Skeletal muscle satellite cell (primary cell): Measurements from ENCODE around the gene SNX8. TPM values are rescaled to one million over a fixed set of nuclear protein-coding genes. Genes with fewer than 3 reads are reported as not detected.

ENCODE experiments used
- H3K27me3 ChIP-seq: 2 replicates; pipeline ENCODE4 v1.7.0; 2013; ENCODE audit warnings: low read length; ENCODE audit not compliant: control insufficient read depth, insufficient read depth
- H3K36me3 ChIP-seq: 2 replicates; pipeline ENCODE4 v1.7.0; 2013; ENCODE audit warnings: mild to moderate bottlenecking, control low read depth, low read length; ENCODE audit not compliant: insufficient read depth
- H3K4me1 ChIP-seq: 2 replicates; pipeline ENCODE4 v1.7.0; 2013; ENCODE audit warnings: low read length; ENCODE audit not compliant: control insufficient read depth, insufficient read depth
- H3K4me2 ChIP-seq: 2 replicates; pipeline ENCODE4 v1.7.0; 2013; ENCODE audit warnings: mild to moderate bottlenecking, low read length
- H3K4me3 ChIP-seq: 2 replicates; pipeline ENCODE4 v1.7.0; 2013; ENCODE audit warnings: low read length
- H3K9ac ChIP-seq: 2 replicates; pipeline ENCODE4 v1.7.0; 2013; ENCODE audit warnings: mild to moderate bottlenecking, low read depth, low read length, moderate library complexity
- H3K9me3 ChIP-seq: replicated peaks from 2 replicates; pipeline ENCODE4 v1.7.0; 2013; ENCODE audit warnings: mild to moderate bottlenecking, control low read depth, low read length
- total RNA-seq: library from RNA; depleted of rRNA; stranded (reverse); fragments of >200 nt; gene quantifications from 2 replicates; pipeline ENCODE4 v1.2.3, GENCODE V29; 2012; rRNA removed

The SNX8 gene
- 18.5 and 20.8 TPM in 2 replicates for total RNA-seq

- peaks cover 5% of the 10 kb centered on the region for H3K4me1 ChIP-seq
- H3K4me2 ChIP-seq = peak within 1 kb of the TSS; percentile 86
- peak within 1 kb of the TSS; percentile 86 for H3K4me3 ChIP-seq
- no peaks in the 10 kb centered on the region for H3K27me3 ChIP-seq
- H3K9ac ChIP-seq = peak within 1 kb of the TSS; percentile 87
- H3K36me3 ChIP-seq = no peaks in the 10 kb centered on the region
- H3K9me3 ChIP-seq = no peaks in the 10 kb centered on the region
Measured at GRCh38 chr7:2314209-2314955, at the start of gene SNX8. TSS of gene SNX8 (minus strand) at chr7:2314441. CDS start at chr7:2314421, 20 bp downstream.

- Histone ChIP-seq H3K4me1 (peaks cover 7% of the 10 kb centered on the region), H3K9me3 (no peaks in the 10 kb centered on the region), H3K4me3 (no peak overlapping the region), H3K36me3 (peaks cover 88% of the 10 kb centered on the region), H3K27me3 (no peaks in the 10 kb centered on the region), H3K9ac (no peak overlapping the region), H3K4me2 (no peak overlapping the region)
Measured at GRCh38 chr7:2362385-2363088, 48.3 kb upstream of the SNX8 start.

- H3K36me3 ChIP-seq = peaks cover 85% of the 10 kb centered on the region
- peaks cover 16% of the 10 kb centered on the region for H3K4me1 ChIP-seq
- H3K9me3 ChIP-seq = no peaks in the 10 kb centered on the region
- no peak overlapping the region for H3K4me3 ChIP-seq
- H3K27me3 ChIP-seq = no peaks in the 10 kb centered on the region
- no peak overlapping the region for H3K4me2 ChIP-seq
- H3K9ac ChIP-seq = no peak overlapping the region
Measured at GRCh38 chr7:2360796-2361195, 46.6 kb upstream of the SNX8 start.

GRCh38 chr7:2359610-2360009, 45.4 kb upstream of the SNX8 start:
- Histone ChIP-seq H3K4me1 (peaks cover 16% of the 10 kb centered on the region), H3K36me3 (peaks cover 75% of the 10 kb centered on the region), H3K9ac (no peak overlapping the region), H3K9me3 (no peaks in the 10 kb centered on the region), H3K4me3 (no peak overlapping the region), H3K27me3 (no peaks in the 10 kb centered on the region), H3K4me2 (no peak overlapping the region)

- H3K9ac ChIP-seq = no peak overlapping the region
- H3K9me3 ChIP-seq = no peaks in the 10 kb centered on the region
- H3K27me3 ChIP-seq = no peaks in the 10 kb centered on the region
- no peak overlapping the region for H3K4me2 ChIP-seq
- H3K4me3 ChIP-seq = no peak overlapping the region
- H3K4me1 ChIP-seq = peaks cover 16% of the 10 kb centered on the region
- peaks cover 70% of the 10 kb centered on the region for H3K36me3 ChIP-seq
Measured at GRCh38 chr7:2358968-2359527, 44.8 kb upstream of the SNX8 start.

GRCh38 chr7:2357571-2357970, 43.3 kb upstream of the SNX8 start:
- peak overlapping the region; percentile 88 for H3K4me2 ChIP-seq
- no peaks in the 10 kb centered on the region for H3K9me3 ChIP-seq
- H3K4me3 ChIP-seq = no peak overlapping the region
- H3K36me3 ChIP-seq = peaks cover 57% of the 10 kb centered on the region
- H3K9ac ChIP-seq = no peak overlapping the region
- H3K4me1 ChIP-seq = peaks cover 22% of the 10 kb centered on the region
- H3K27me3 ChIP-seq = no peaks in the 10 kb centered on the region

GRCh38 chr7:2357165-2357564, 42.9 kb upstream of the SNX8 start:
- H3K27me3 ChIP-seq = no peaks in the 10 kb centered on the region
- H3K4me2 ChIP-seq = peak overlapping the region; percentile 88
- H3K9ac ChIP-seq = no peak overlapping the region

GRCh38 chr7:2355705-2356008, 41.4 kb upstream of the SNX8 start:
- peaks cover 42% of the 10 kb centered on the region for H3K36me3 ChIP-seq
- peaks cover 22% of the 10 kb centered on the region for H3K4me1 ChIP-seq
- no peaks in the 10 kb centered on the region for H3K9me3 ChIP-seq
- peak overlapping the region; percentile 98 for H3K9ac ChIP-seq
- H3K4me3 ChIP-seq = peak overlapping the region; percentile 98
- no peaks in the 10 kb centered on the region for H3K27me3 ChIP-seq
- H3K4me2 ChIP-seq = peak overlapping the region; percentile 88

More at GRCh38 chr7:2357165-2357564, 42.9 kb upstream of the SNX8 start:
- Histone ChIP-seq H3K4me3 (peak overlapping the region; percentile 9), H3K9me3 (no peaks in the 10 kb centered on the region), H3K4me1 (peaks cover 22% of the 10 kb centered on the region), H3K36me3 (peaks cover 53% of the 10 kb centered on the region)

GRCh38 chr7:2354939-2355704, 40.9 kb upstream of the SNX8 start:
- Histone ChIP-seq H3K4me2 (peak overlapping the region; percentile 88), H3K4me1 (peaks cover 22% of the 10 kb centered on the region), H3K9me3 (no peaks in the 10 kb centered on the region), H3K4me3 (peak overlapping the region; percentile 98), H3K36me3 (peaks cover 37% of the 10 kb centered on the region), H3K9ac (peak overlapping the region; percentile 98), H3K27me3 (no peaks in the 10 kb centered on the region)

- Histone ChIP-seq H3K9ac (peak within 1 kb of the TSS; percentile 98), H3K4me3 (peak within 1 kb of the TSS; percentile 98), H3K4me2 (peak within 1 kb of the TSS; percentile 88), H3K27me3 (no peaks in the 10 kb centered on the region), H3K36me3 (peaks cover 29% of the 10 kb centered on the region), H3K4me1 (peaks cover 18% of the 10 kb centered on the region), H3K9me3 (no peaks in the 10 kb centered on the region)
Measured at GRCh38 chr7:2354186-2354938, 40.1 kb upstream of the SNX8 start, which contains the start of gene EIF3B. TSS of gene EIF3B (plus strand) at chr7:2354827. CDS start at chr7:2354922, 95 bp downstream.

- H3K36me3 ChIP-seq = peaks cover 24% of the 10 kb centered on the region
- no peaks in the 10 kb centered on the region for H3K9me3 ChIP-seq
- H3K4me1 ChIP-seq = peaks cover 15% of the 10 kb centered on the region
- peak overlapping the region; percentile 98 for H3K4me3 ChIP-seq
- H3K9ac ChIP-seq = peak overlapping the region; percentile 98
- H3K27me3 ChIP-seq = no peaks in the 10 kb centered on the region
- H3K4me2 ChIP-seq = peak overlapping the region; percentile 88
Measured at GRCh38 chr7:2353936-2354185, 39.6 kb upstream of the SNX8 start.
